ENCODE results near the gene POLR2J.

POLR2J gene

GRCh38 chr7:102469972-102470825 lies 8.5 kb downstream of the POLR2J start:
- TF ChIP-seq POLR2A (IDR thresholded peaks at IDR 0.05; ENCODE audit: low read length), result no peak
- no peak for TF ChIP-seq GATA1 (IDR thresholded peaks at IDR 0.05; ENCODE audit: low read depth, low read length)
- no peak for DNase-seq

GRCh38 chr7:102469351-102469971 lies 9.3 kb downstream of the POLR2J start:
- DNase-seq, result no peak
- TF ChIP-seq GATA1 (IDR thresholded peaks at IDR 0.05; ENCODE audit: low read depth, low read length) (no peak), POLR2A (IDR thresholded peaks at IDR 0.05; ENCODE audit: low read length) (no peak)

- no peak for DNase-seq
- TF ChIP-seq POLR2A (IDR thresholded peaks at IDR 0.05; ENCODE audit: low read length), result no peak
- TF ChIP-seq GATA1 (IDR thresholded peaks at IDR 0.05; ENCODE audit: low read depth, low read length), result no peak
Observed at GRCh38 chr7:102468478-102469350, 10.0 kb downstream of the POLR2J start.

GRCh38 chr7:102467581-102468477 lies 10.9 kb downstream of the POLR2J start:
- TF ChIP-seq POLR2A (IDR thresholded peaks at IDR 0.05; ENCODE audit: low read length) (no peak), GATA1 (IDR thresholded peaks at IDR 0.05; ENCODE audit: low read depth, low read length) (no peak)
- DNase-seq, result no peak

- TF ChIP-seq POLR2A (IDR thresholded peaks at IDR 0.05; ENCODE audit: low read length) (no peak), GATA1 (IDR thresholded peaks at IDR 0.05; ENCODE audit: low read depth, low read length) (no peak)
- DNase-seq, result no peak
Observed at GRCh38 chr7:102466097-102466496, 12.6 kb downstream of the POLR2J start.

GRCh38 chr7:102464577-102465280 lies 14.0 kb downstream of the POLR2J start, which contains the start of the genes ALKBH4 and LRWD1:
Gene ALKBH4 (minus strand): TSS chr7:102464863. CDS start chr7:102464836, 27 bp downstream.
Gene LRWD1 (plus strand): TSS chr7:102464984. CDS start chr7:102465081, 97 bp downstream.
- peak; percentile 70 for TF ChIP-seq POLR2A (IDR thresholded peaks at IDR 0.05; ENCODE audit: low read length)
- no peak for TF ChIP-seq GATA1 (IDR thresholded peaks at IDR 0.05; ENCODE audit: low read depth, low read length)
- DNase-seq, result peak; percentile 94 to 97

GRCh38 chr7:102463841-102464576 lies 14.7 kb downstream of the POLR2J start:
- peak; percentile 55 to 65 for DNase-seq
- no peak for TF ChIP-seq POLR2A (IDR thresholded peaks at IDR 0.05; ENCODE audit: low read length)
- no peak for TF ChIP-seq GATA1 (IDR thresholded peaks at IDR 0.05; ENCODE audit: low read depth, low read length)

GRCh38 chr7:102460467-102460866 lies 18.3 kb downstream of the POLR2J start:
- DNase-seq, result no peak

GRCh38 chr7:102459221-102459844 lies 19.4 kb downstream of the POLR2J start:
- no peak for DNase-seq
- TF ChIP-seq POLR2A (IDR thresholded peaks at IDR 0.05; ENCODE audit: low read length) (no peak), GATA1 (IDR thresholded peaks at IDR 0.05; ENCODE audit: low read depth, low read length) (no peak)

More at GRCh38 chr7:102460467-102460866, 18.3 kb downstream of the POLR2J start:
- TF ChIP-seq POLR2A (IDR thresholded peaks at IDR 0.05; ENCODE audit: low read length) (no peak), GATA1 (IDR thresholded peaks at IDR 0.05; ENCODE audit: low read depth, low read length) (no peak)

- DNase-seq, result no peak
- TF ChIP-seq GATA1 (IDR thresholded peaks at IDR 0.05; ENCODE audit: low read depth, low read length) (no peak), POLR2A (IDR thresholded peaks at IDR 0.05; ENCODE audit: low read length) (no peak)
Observed at GRCh38 chr7:102457352-102457924, 21.3 kb downstream of the POLR2J start.

- TF ChIP-seq GATA1 (IDR thresholded peaks at IDR 0.05; ENCODE audit: low read depth, low read length) (no peak), POLR2A (IDR thresholded peaks at IDR 0.05; ENCODE audit: low read length) (no peak)
- DNase-seq, result no peak
Observed at GRCh38 chr7:102456327-102456726, 22.4 kb downstream of the POLR2J start.

Data from erythroblast (primary cell).